Measurements from ENCODE around the gene STK40.

Gene STK40

GRCh38 chr1:36385410-36386264, at the start of gene STK40:
STK40 (minus strand) TSS chr1:36385924; CDS start chr1:36361332, 24,592 bp downstream.
- peak within 1 kb of the TSS; percentile 86 for H3K4me3 ChIP-seq (ENCODE audit: low read depth, low read length)
- DNase-seq (ENCODE audit: low read depth) = peak; percentile 99
- TF ChIP-seq CTCF (IDR thresholded peaks at IDR 0.05; ENCODE audit: insufficient read depth, low read depth, low read length, missing control alignments) = no peak

GRCh38 chr1:36433102-36433501, 47.4 kb upstream of the STK40 start:
- H3K4me3 ChIP-seq (ENCODE audit: low read depth, low read length) = no peak overlapping the region
- TF ChIP-seq CTCF (IDR thresholded peaks at IDR 0.05; ENCODE audit: insufficient read depth, low read depth, low read length, missing control alignments) = no peak
- no peak for DNase-seq (ENCODE audit: low read depth)

- no peak for TF ChIP-seq CTCF (IDR thresholded peaks at IDR 0.05; ENCODE audit: insufficient read depth, low read depth, low read length, missing control alignments)
- no peak overlapping the region for H3K4me3 ChIP-seq (ENCODE audit: low read depth, low read length)
- no peak for DNase-seq (ENCODE audit: low read depth)
Measured at GRCh38 chr1:36432616-36433015, 46.9 kb upstream of the STK40 start.

- no peak for DNase-seq (ENCODE audit: low read depth)
- TF ChIP-seq CTCF (IDR thresholded peaks at IDR 0.05; ENCODE audit: insufficient read depth, low read depth, low read length, missing control alignments) = no peak
Measured at GRCh38 chr1:36425791-36426190, 40.1 kb upstream of the STK40 start.

GRCh38 chr1:36421649-36422048, 35.9 kb upstream of the STK40 start:
- no peak for DNase-seq (ENCODE audit: low read depth)
- TF ChIP-seq CTCF (IDR thresholded peaks at IDR 0.05; ENCODE audit: insufficient read depth, low read depth, low read length, missing control alignments) = no peak

More at GRCh38 chr1:36425791-36426190, 40.1 kb upstream of the STK40 start:
- H3K4me3 ChIP-seq (ENCODE audit: low read depth, low read length) = no peak overlapping the region

GRCh38 chr1:36420836-36421317, 35.2 kb upstream of the STK40 start:
- H3K4me3 ChIP-seq (ENCODE audit: low read depth, low read length) = no peak overlapping the region
- DNase-seq (ENCODE audit: low read depth) = peak; percentile 89
- TF ChIP-seq CTCF (IDR thresholded peaks at IDR 0.05; ENCODE audit: insufficient read depth, low read depth, low read length, missing control alignments) = peak; percentile 97

More at GRCh38 chr1:36421649-36422048, 35.9 kb upstream of the STK40 start:
- no peak overlapping the region for H3K4me3 ChIP-seq (ENCODE audit: low read depth, low read length)
